NCI-H1436 treated with DMSO at 0.1 percent for 48 hours (cell line): ENCODE results near the gene CEP57.
"Not testable (repeated sequence)": the region's sequence is repeated elsewhere in the genome, so short reads cannot be mapped to it uniquely, and the experiment has no call there.

Source experiments
- DNase-seq: peaks from one replicate; lab custom pipeline; 2025; lab: John Stamatoyannopoulos, UW

Gene CEP57

DNA sequence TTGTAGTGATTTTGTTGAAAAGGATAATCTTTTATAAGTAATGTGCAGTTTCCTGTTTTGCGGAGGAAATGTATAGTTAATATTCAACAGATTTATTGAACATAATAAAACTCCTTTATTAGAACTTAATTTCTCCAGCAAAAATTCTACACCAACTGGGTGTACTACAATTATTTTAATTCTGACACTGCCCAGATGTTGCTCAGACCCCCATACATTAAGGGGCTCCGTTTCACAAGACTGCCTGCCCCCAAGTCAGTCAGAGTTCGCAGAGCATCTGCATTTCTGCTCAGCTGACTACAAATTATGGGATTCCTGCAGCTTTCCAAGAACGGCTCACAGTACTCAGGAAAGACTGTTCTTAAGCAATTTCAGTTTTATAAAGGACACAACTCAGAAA is 6.2 kb downstream of the CEP57 start:
- no peak for DNase-seq

DNA sequence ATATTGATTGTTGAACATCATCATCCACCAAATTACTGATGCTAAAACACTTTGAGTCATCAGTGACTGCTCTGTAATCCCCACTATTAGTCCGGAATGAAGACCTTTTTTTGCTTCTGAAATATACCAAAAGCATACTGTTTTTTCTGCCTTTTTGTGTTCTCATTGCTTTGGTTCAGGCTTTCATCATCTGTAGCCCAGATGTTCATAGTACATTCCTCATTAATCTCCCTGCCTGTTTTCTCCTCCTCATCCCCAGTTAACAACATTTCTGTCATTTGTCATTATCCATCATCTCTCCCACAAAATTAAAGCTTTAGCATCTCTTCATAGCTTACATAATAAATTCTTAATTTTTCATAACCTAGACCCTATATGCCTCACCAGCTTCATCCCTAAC is 9.2 kb downstream of the CEP57 start:
- no peak for DNase-seq

DNA sequence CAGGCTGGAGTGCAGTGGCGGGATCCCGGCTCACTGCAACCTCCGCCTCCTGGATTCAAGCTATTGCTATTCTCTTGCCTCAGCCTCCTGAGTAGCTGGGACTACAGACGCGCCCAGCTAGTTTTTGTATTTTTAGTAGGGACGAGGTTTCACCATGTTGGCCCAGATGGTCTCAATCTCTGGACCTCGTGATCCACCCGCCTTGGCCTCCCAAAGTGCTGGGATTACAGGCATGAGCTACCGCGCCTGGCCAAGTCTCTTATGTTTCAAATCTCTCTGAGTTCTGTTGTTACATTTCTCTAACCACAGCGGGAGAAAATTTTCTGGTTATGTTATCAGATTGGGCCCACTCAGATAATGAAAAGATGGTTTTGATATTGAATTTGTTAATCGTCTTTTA is 10.1 kb downstream of the CEP57 start:
- no peak for DNase-seq

DNA sequence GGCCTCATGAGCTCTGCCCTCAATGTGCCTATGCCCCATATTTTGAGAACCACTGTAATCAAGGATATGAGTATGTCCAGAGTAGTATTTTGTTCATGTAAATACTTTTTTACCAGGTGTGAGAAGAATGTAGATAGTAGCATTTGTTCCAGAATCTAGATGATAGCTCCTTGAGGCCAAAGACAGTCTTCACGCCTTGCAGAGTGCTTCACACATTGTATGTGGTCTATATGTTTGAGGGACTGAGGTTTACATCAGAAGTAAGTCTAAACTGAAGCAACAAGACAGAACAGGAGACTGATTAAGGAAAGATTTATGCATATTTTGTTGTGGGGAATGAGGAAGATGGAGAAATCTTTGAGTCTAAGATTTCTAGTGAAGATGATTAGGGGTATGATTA is 12.5 kb downstream of the CEP57 start:
- DNase-seq = no peak

DNA sequence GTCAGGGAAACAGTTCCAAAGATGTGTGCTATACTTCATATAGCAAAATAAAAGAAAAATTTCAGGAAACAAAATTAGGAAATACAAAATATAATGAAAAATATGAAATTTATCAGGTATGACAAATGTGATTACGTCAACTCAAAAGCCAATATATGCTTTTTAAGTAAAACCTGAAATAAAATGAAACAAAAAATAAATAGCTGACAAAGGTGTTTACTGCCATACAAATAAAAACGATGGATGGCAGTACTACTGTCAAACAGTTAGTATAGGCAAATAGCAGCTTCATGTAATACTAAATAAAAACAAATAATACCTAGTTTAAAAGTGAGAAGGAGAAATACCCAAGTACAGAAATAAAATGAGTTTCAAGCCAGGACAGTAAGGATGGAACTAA is 13.7 kb downstream of the CEP57 start:
- no peak for DNase-seq

DNA sequence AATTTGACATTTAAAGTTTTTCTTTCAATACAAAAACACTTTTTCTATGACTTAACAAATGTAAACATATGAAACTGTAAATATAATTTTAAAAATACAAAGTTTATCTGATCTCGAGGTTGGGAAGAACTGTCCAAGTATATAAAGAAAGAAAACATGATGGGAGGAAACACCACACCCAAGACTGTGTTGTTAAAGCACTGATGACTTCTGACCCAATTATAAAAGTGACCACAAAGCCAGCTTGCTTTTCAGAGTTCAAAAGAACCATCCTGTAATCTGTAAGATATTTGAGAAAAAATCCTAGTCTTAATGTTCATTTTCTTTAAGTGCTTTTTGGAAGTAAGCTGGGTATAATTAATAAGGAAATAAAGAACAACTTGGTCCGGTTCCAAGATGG is 15.6 kb downstream of the CEP57 start:
- no peak for DNase-seq

DNA sequence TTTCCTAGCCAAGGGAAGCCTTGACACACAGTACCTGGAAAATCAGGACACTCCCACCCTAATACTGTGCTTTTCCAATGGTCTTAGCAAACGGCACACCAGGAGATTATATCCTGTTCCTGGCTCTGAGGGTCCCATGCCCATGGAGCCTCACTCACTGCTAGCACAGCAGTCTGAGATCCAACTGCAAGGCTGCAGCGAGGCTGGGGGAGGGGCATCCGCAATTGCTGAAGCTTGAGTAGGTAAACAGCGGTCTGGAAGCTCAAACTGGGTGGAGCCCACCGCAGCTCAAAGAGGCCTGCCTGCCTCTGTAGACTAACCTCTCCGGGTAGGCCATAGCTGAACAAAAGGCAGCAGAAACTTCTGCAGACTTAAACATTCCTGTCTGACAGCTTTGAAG is 16.2 kb downstream of the CEP57 start:
- not testable (repeated sequence) for DNase-seq

DNA sequence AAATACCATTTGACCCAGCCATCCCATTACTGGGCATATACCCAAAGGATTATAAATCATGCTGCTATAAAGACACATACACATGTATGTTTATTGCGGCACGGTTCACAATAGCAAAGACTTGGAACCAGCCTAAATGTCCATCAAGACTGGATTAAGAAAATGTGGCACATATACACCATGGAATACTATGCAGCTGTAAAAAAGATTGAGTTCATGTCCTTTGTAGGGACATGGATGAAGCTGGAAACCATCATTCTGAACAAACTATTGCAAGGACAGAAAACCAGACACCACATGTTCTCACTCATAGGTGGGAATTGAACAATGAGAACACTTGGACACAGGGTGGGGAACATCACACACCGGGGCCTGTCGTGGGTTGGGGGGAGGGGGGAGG is 20.8 kb downstream of the CEP57 start:
- DNase-seq = not testable (repeated sequence)

DNA sequence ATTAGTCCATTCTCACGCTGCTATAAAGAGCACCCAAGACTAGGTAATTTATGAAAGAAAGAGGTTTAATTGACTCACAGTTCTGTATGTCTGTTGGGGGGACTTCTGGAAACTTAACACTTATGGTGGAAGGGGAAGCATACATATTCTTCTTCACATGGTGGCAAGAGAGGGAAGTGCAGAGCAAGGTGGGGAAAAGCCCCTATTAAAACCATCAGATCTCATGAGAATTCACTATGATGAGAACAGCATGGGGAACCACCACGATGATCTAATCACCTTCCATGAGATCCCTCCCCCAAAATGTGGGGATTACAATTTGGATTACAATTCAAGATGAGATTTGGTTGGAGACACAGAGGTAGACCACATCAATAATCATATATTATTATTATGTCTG is 25.7 kb downstream of the CEP57 start:
- no peak for DNase-seq

DNA sequence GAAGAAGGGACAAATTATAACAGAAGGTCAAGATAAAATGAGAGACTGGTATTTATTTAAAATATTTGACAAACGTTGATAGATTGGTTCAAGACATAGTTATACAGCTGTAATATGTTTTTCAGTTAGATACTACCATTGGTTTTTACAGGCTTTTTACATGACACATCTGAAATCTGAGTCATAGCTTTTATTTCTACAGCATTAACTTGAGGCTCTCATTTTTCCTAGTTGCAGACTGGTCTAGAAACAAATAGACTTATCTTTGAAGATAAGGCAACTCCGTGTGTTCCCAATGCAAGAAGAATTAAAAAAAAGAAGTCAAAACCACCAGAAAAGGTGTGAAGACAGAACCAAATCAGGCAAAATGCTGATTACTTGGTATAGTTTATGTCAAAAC is 31.3 kb downstream of the CEP57 start:
- no peak for DNase-seq

DNA sequence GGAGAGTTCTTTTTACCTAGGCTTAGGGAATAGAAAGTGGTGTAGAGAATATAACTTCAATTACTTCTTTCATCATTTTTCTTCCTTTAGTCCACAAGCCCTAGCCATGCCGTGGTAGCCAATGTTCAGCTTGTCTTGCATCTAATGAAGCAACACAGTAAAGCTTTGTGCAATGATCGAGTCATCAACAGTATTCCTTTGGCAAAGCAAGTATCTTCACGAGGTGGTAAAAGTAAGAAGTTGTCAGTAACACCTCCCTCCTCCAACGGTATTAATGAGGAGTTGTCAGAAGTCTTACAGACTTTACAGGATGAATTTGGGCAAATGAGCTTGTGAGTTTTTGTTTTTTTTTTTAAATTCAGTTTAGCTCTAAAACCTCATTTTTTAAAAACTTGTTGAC is 37.4 kb downstream of the CEP57 start:
- no peak for DNase-seq

DNA sequence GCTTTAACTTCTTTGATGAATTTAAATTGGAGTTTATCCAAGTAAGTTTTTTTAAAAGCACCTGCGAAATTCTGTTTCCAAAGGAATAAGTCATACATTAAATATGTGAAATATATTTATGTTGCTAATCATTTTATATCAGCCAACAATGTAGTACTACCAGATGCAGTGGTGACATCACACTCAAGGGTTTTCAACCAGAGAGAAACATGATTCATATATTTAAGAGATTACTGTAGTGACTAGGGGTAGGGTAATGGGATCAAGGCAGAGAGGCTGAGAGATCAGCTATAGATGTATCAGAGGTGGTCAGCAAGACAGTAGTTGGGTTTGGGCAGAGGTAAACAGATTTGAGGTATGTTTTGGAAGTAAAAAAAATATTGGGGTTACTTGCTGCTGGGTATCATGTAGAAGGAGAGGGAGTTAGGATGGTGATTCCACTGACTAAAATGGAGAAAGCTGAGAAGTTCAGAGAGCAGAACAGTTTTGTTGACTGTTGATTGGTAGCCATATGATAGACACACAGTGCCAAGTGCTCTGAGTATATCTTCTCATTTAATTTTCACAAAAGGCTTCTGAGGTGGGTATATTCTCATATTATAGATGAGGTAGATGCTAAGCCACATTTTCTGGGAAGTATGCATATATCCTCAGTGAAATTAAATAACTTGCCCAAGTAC is 39.4 kb downstream of the CEP57 start:
- DNase-seq = no peak

DNA sequence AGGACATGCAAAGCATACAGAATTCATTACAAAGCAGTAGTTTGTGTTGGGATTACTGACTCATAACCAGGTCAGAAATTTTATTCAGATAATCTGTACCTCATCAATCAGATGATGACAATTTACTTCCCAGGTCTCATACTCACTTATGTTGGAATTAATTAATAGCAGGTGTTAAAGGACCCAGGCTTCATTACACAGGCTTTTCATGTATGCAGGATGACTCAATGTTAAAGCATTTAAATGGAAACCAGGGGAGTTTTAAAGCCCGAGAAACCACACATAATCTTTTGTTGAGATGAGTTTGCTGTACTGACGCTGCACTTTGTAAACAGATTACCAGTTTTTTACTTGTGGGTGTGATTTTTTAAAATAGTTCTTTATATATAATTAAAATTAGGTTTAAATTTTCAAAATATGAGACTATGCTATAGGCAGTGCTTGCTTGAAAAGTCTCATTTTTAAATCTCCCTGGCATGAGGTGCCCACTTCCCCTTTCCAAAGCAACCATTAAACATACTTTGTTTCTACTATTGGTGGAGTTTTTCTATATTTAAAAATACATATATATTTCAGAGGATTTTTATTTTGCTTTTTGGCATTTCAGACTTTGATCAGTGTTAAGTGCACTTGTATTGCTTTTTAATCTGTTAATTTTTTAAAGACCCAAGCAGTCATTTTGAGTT is 41.0 kb downstream of the CEP57 start:
- DNase-seq = no peak

DNA sequence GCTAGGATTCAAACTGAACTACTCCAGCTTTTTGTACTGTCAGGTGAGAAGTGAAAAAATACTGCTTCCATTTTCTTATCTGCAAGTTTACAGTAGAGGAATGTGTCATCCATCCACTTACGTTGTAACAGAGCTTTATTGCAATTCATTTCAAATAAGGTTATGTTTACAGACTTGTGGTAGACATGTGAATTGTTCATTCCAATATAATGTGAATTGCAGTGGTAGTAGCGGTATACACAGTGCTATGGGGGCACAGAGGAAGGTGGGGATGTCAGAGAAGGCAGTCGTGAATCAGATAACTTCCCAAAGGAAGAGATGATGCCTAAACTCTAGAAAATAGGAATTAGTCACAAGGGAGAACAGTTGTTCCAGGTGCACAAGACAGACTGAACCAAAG is 42.5 kb downstream of the CEP57 start:
- no peak for DNase-seq

DNA sequence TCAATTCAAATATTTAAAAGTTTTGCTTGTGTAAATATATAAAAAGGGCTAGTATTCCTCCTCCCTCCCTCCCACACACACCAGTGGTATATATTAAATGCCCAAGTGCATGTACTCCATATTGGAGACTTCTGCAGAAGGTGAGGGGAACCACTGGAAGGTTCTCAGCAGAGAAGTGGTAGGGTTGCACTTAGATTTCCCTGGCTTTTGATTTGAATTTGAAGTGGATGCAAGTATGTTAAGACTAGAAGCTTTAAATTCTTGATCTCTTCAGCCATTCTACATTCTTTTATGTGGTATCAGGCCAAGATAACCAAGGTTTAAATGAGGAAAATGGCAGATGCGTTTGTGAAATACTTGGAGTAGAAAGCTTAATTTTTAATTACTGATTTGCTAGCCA is 43.1 kb downstream of the CEP57 start:
- no peak for DNase-seq

DNA sequence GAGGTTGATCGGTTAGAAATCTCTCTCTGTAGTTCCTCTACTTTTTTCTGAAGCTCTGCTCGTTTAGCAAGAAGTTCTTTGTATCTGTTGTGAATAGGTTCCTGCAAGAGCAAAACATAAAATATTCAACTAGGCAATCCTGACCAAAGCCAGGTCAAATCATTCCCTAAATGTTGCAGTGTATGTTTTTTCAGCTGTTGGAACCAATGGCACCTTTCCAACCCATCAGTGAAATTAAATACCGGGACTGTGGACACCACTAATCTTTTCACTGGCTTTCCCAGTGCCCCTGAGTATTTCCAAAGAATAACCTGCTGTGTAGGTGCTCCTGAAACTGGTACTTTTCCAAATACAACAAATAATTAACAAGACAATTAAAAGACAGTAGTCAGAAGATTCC is 45.1 kb downstream of the CEP57 start:
- DNase-seq = no peak

DNA sequence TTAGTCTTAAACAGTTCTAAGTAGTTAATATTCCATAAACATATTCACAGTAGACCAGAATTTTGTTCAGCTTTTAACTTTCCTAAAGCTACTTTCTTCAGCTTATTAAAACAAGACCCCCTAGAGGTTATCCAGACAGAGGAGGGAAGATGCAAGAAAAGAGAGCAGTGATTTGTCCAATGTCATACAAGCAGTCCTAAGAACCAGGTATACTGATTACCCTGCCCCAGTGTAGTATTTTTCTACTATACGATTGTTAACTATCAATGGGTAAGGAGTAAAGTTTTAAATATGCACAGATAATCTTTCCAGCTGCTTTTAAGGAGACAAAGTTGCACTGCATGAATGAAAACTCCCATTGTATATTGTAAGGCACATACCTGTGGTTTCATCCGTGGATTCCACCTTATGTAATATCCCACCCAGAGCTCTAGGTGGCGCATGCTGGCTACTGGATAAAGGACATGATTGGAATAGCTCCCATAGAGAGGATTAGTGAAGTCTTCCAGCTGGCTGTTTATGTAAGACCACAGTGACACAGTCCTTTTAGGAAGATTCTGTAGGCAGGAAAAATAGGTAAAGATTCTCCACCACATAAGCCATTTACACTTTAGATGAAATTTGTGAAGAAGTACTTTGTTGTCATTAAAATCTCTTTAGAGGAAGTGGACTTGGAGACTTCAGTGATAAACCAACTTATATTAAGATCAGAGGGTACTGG is 45.6 kb downstream of the CEP57 start:
- no peak for DNase-seq

DNA sequence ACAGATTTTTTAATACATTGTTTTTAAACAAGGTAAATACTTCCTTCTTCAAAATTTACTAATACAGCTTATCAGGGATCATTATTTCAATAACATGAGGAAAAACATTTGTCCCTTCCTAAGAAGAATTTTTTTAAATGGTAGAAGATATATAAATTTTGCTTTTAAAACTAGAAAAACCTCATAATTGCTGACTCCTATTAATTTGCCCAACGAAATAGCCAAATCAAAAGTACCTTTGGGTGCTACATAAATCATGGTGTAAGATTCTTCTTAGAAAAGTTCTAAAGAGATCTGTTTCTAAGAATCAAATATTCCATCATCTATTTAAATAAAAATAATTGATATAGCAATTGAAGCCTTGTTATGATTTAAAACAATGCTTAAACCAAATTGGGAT is 54.9 kb downstream of the CEP57 start:
- no peak for DNase-seq

DNA sequence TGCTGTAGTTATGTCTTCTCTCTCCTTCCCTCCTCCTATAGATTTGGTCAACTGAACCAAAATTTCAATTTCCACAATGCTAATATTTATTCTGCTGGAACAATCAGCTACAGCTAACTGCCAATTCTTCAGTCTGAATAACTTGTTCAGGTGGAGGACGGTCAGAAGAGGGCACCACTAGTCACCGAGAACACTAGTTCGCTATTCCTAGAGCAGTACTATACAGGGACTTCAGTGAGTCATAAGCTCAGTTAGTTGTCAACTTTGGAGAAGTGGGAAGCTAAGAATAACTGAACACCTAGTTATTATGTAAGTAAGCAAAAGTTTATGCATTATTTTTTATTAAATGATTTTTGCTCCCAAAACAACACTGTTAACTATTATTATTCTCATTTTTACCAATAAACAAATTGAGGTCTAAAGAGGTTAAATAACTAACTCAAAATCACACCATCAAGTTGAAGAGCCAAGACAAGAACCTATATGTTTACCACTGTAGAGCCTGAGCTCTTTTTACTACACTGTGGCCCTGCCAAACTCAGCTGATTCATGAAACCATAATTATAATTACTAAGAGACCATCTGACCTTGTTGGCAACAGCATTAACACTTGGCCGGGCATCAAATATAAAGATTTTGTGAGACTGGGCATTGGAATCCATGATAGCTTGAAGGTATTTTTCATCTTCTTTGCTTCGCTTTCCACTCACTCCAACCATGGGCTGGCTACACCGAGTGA is 59.0 kb downstream of the CEP57 start:
- DNase-seq = no peak

DNA sequence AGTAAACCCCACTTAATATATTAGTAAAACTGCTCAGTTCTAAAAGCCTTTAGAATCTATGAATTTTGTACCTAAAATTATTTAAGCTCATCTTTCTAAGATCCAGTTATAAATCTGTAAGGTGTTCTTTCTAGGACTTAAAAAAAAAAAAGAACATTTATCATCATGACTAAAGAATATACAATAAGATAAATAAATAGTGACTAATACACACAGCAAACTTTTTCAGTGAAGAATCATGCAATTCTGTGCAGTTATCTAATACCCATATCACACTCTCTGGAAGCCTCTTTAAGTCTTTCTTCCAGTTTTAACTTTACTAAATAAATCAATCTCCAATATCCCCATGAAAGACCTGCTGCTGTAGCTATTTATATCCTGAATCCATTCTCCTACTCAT is 59.8 kb downstream of the CEP57 start:
- no peak for DNase-seq

DNA sequence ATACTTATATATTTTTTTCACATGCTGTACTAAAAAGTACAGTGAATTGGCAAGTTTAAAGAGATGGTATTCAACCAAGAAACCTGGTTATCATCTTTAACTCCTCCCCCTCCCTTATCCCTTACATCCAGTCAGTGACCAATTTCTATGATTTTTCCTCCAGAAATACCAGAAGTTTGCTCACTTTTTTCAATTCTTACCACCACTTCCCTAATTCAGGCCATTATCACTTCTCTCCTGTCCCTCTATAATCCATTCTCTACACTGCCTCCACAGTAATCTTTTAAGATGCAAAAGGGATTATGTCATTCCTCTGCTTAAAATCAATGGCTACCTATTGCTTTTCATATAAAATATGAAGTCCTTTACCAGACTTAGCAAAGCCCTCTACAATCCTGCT is 62.8 kb downstream of the CEP57 start:
- no peak for DNase-seq

DNA sequence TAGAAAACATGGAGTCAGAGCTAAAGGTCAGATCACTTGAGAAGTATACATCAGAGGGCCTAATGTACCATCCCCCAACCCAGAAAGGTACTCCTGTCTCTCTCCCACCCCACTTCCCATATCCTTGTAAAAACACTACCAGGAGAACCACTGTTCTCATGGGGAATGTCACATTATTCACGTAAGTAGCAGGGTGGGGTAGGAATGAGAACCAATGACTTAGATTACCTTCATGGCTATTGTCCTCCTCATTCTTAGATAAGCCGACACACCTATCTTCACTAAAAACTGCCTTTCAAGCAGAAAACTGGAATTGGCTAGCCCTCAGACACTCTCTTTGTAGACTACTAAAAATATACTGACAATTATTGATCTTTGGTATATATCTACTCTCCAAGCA is 63.6 kb downstream of the CEP57 start:
- no peak for DNase-seq

DNA sequence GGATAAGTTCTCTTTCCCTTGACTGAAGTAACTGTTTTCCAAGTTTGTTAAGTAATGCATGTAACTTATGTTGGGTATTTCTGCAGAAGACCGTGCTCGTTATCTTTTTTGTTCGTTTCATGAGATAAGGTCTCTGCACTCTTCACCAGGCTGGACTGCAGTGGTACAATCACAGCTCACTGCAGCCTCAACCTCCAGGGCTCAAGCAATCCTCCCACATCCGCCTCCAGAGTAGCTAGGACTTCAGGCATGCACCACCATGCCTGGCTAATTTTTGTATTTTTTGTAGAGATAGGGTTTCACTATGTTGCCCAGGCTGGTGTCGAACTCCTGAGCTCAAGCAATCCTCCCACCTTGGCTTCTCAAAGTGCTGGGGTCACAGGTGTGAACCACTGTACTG is 64.1 kb downstream of the CEP57 start:
- DNase-seq = not testable (repeated sequence)
